Uterus (tissue), 4 donors: ENCODE data around the gene IFT25. TPM values are rescaled to one million over a fixed set of nuclear protein-coding genes. Genes with fewer than 3 reads are reported as not detected.

ENCODE experiments used
- DNase-seq, 2 donors: peaks; one replicate each; pipeline ENCODE4 v3.0.0-alpha.2; 2019 to 2020
- H3K27ac ChIP-seq, 2 donors: fragments of 200-600 bp; sonication (generic); 1 replicate in 1 of 2; 2 replicates in 1 of 2; pipeline ENCODE4 v1.5.1; 2016 to 2018
- H3K27me3 ChIP-seq, 2 donors: fragments of 200-600 bp; sonication (generic); one replicate each; pipeline ENCODE4 v1.5.1; 2018 to 2019; ENCODE audit warnings: control low read depth in 1 of 2
- H3K36me3 ChIP-seq, 2 donors: fragments of 200-600 bp; sonication (generic); one replicate each; pipeline ENCODE4 v1.5.1; 2019; ENCODE audit warnings: control low read depth in 1 of 2
- H3K4me1 ChIP-seq, 2 donors: fragments of 200-600 bp; sonication (generic); one replicate each; pipeline ENCODE4 v1.5.1; 2018 to 2019; ENCODE audit warnings: control low read depth in 1 of 2
- H3K4me3 ChIP-seq, 2 donors: fragments of 200-600 bp; sonication (generic); 1 replicate in 1 of 2; 2 replicates in 1 of 2; pipeline ENCODE4 v1.5.1; 2018 to 2019; ENCODE audit warnings: mild to moderate bottlenecking in 1 of 2
- H3K9me3 ChIP-seq, 2 donors: fragments of 200-600 bp; sonication (generic); one replicate each; pipeline ENCODE4 v1.5.1; 2019; ENCODE audit warnings: control low read depth in 1 of 2
- CTCF ChIP-seq, 4 experiments: fragments of 200-600 bp in 2 of 4; fragments of 450-650 bp in 2 of 4; sonication (generic) in 2 of 4; IDR thresholded peaks; one replicate each; pipeline ENCODE4 v1.5.1; 2016 to 2019; ENCODE audit warnings: antibody characterized with exemption in 4 of 4, mild to moderate bottlenecking in 2 of 4, moderate library complexity in 1 of 4
- POLR2A ChIP-seq, 2 donors: fragments of 450-650 bp; IDR thresholded peaks; one replicate each; pipeline ENCODE4 v1.6.1; 2016; ENCODE audit warnings: antibody characterized with exemption in 2 of 2, mild to moderate bottlenecking in 1 of 2, moderate library complexity in 1 of 2
- intact Hi-C: fragments of 100-400 bp; cut with DNase I; formaldehyde crosslinking; loops from one replicate; pipeline ENCODE4 v1.15.1; 2023; ENCODE audit warnings: low total_unique reads
- total RNA-seq, 4 donors: library from RNA; depleted of rRNA in 3 of 4; stranded (reverse); fragments of >200 nt in 3 of 4; gene quantifications; one replicate each; pipeline versions ENCODE4 v1.1.0 to v1.2.4, GENCODE V29; 2014 to 2023
- donor health status: DM: yes; HTN: yes; CAD: no.

Gene IFT25
- total RNA-seq, 4 donors from 2014 or later: 1.3 to 40.6 (median 28.7) TPM

GRCh38 chr1:53871773-53872484 is 73.6 kb downstream of the IFT25 start:
- no peaks in the 10 kb centered on the region for H3K27me3 ChIP-seq
- no peaks in the 10 kb centered on the region for H3K9me3 ChIP-seq
- no peak overlapping the region for H3K4me3 ChIP-seq
- intact Hi-C loops: no loop called here
- no peaks in the 10 kb centered on the region for H3K4me1 ChIP-seq
- no peak for DNase-seq
- H3K36me3 ChIP-seq: no peaks in the 10 kb centered on the region
- H3K27ac ChIP-seq: no peak overlapping the region
- TF ChIP-seq POLR2A (IDR thresholded peaks at IDR 0.05) (no peak), CTCF (IDR thresholded peaks at IDR 0.05) (no peak)

Other genes starting within 250 kb of the IFT25 start
- gene GLIS1, start 206.5 kb downstream of the IFT25 start, total RNA-seq: 1 to 10 TPM in 1 of 4 donors, under 1 TPM in 1, not detected in 2; 0.21 to 1.0 TPM
- gene NDC1, start 107.4 kb downstream of the IFT25 start, total RNA-seq: 10 to 100 TPM in 3 of 4 donors, 1 to 10 TPM in 1; 6.1 to 41.8 (median 16.8) TPM
- gene YIPF1, start 55.9 kb downstream of the IFT25 start, total RNA-seq: 10 to 100 TPM in 3 of 4 donors, 1 to 10 TPM in 1; 6.7 to 25.9 (median 14.8) TPM
- gene DIO1, start 51.5 kb downstream of the IFT25 start, total RNA-seq: 1 to 10 TPM in 1 of 4 donors, not detected in 3; 2.1 TPM
- gene LRRC42, start 651 bp upstream of the IFT25 start, total RNA-seq: 10 to 100 TPM in 3 of 4 donors, under 1 TPM in 1; 0.51 to 30.7 (median 25.1) TPM
- gene LDLRAD1, start 72.5 kb upstream of the IFT25 start, total RNA-seq: 1 to 10 TPM in 1 of 4 donors, under 1 TPM in 1, not detected in 2; 0.27 to 1.2 TPM
- 100 to 1,000 TPM in 3 of 4 donors, 10 to 100 TPM in 1; 82.2 to 327 (median 301) TPM for gene TMEM59, start 107.5 kb upstream of the IFT25 start, total RNA-seq
- gene TCEANC2, start 107.9 kb upstream of the IFT25 start, total RNA-seq: 1 to 10 TPM; 1.5 to 7.3 (median 3.2) TPM
- under 1 TPM in 2 of 4 donors, not detected in 2; 0.18 to 0.28 TPM for gene CDCP2, start 207.3 kb upstream of the IFT25 start, total RNA-seq